ENCODE measurements around the gene LRIG1.

The LRIG1 gene

GRCh38 chr3:66534304-66534845 lies 33.6 kb upstream of the LRIG1 start:
- no peaks in the 10 kb centered on the region for H3K27me3 ChIP-seq
- H3K36me3 ChIP-seq = no peaks in the 10 kb centered on the region
- H3K9ac ChIP-seq = no peak overlapping the region
- TF ChIP-seq Cebpa-rat (IDR thresholded peaks at IDR 0.05) = no peak
- H3K4me3 ChIP-seq = no peak overlapping the region
- no peaks in the 10 kb centered on the region for H4K20me1 ChIP-seq
- H3K27ac ChIP-seq = no peak overlapping the region
- peaks cover 0 to 7% (median 0%) of the 10 kb centered on the region in 11 experiments; a peak in 4 of 22 replicates for H3K9me3 ChIP-seq (replicated peaks in 1 of 11)
- H3K4me2 ChIP-seq = peak overlapping the region in 5 of 11 experiments; percentile 0 to 42 (median 2); a peak in 7 of 22 replicates
- H3K4me1 ChIP-seq = peaks cover 0 to 9% (median under 1%) of the 10 kb centered on the region in 10 experiments; a peak in 6 of 20 replicates

- Histone ChIP-seq H3K9me3 (replicated peaks in 1 of 11) (peaks cover 0 to 7% (median 0%) of the 10 kb centered on the region in 11 experiments; a peak in 4 of 22 replicates), H3K4me2 (no peak overlapping the region), H3K4me1 (peaks cover 0 to 8% (median 0%) of the 10 kb centered on the region in 10 experiments; a peak in 4 of 20 replicates), H4K20me1 (no peaks in the 10 kb centered on the region), H3K4me3 (no peak overlapping the region), H3K36me3 (no peaks in the 10 kb centered on the region), H3K27me3 (no peaks in the 10 kb centered on the region), H3K27ac (no peak overlapping the region), H3K9ac (no peak overlapping the region)
- no peak for TF ChIP-seq Cebpa-rat (IDR thresholded peaks at IDR 0.05)
Measured at GRCh38 chr3:66532613-66533012, 31.8 kb upstream of the LRIG1 start.

GRCh38 chr3:66532160-66532587 lies 31.4 kb upstream of the LRIG1 start:
- no peaks in the 10 kb centered on the region for H3K27me3 ChIP-seq
- no peak for TF ChIP-seq Cebpa-rat (IDR thresholded peaks at IDR 0.05)
- no peak overlapping the region for H3K27ac ChIP-seq
- peaks cover 0 to 7% (median 0%) of the 10 kb centered on the region in 11 experiments; a peak in 4 of 22 replicates for H3K9me3 ChIP-seq (replicated peaks in 1 of 11)
- no peaks in the 10 kb centered on the region for H4K20me1 ChIP-seq
- H3K36me3 ChIP-seq = no peaks in the 10 kb centered on the region
- H3K4me2 ChIP-seq = no peak overlapping the region
- H3K4me3 ChIP-seq = no peak overlapping the region
- peaks cover 0 to 8% (median 0%) of the 10 kb centered on the region in 10 experiments; a peak in 4 of 20 replicates for H3K4me1 ChIP-seq
- H3K9ac ChIP-seq = no peak overlapping the region

GRCh38 chr3:66531256-66531655 lies 30.4 kb upstream of the LRIG1 start:
- Histone ChIP-seq H3K4me2 (no peak overlapping the region), H3K27me3 (no peaks in the 10 kb centered on the region), H3K27ac (no peak overlapping the region), H3K9me3 (replicated peaks in 1 of 11) (0 out of 22 replicates have a peak, but pooled peaks cover 0 to under 1% (median 0%) of the 10 kb centered on the region in 11 experiments), H3K4me3 (no peak overlapping the region), H3K4me1 (peaks cover 0 to 8% (median 0%) of the 10 kb centered on the region in 10 experiments; a peak in 4 of 20 replicates), H3K36me3 (no peaks in the 10 kb centered on the region), H3K9ac (no peak overlapping the region), H4K20me1 (no peaks in the 10 kb centered on the region)
- no peak for TF ChIP-seq Cebpa-rat (IDR thresholded peaks at IDR 0.05)

GRCh38 chr3:66527246-66527645 lies 26.4 kb upstream of the LRIG1 start:
- Histone ChIP-seq H3K27me3 (no peaks in the 10 kb centered on the region), H3K4me3 (no peak overlapping the region), H3K4me1 (peaks cover 0 to 4% (median 0%) of the 10 kb centered on the region in 10 experiments; a peak in 2 of 20 replicates), H3K36me3 (no peaks in the 10 kb centered on the region), H3K9ac (no peak overlapping the region), H4K20me1 (no peaks in the 10 kb centered on the region), H3K9me3 (replicated peaks in 1 of 11) (no peaks in the 10 kb centered on the region), H3K4me2 (no peak overlapping the region), H3K27ac (no peak overlapping the region)
- TF ChIP-seq Cebpa-rat (IDR thresholded peaks at IDR 0.05) = no peak

GRCh38 chr3:66525771-66526170 lies 24.9 kb upstream of the LRIG1 start:
- Histone ChIP-seq H3K9ac (no peak overlapping the region), H3K9me3 (replicated peaks in 1 of 11) (no peaks in the 10 kb centered on the region), H3K4me2 (no peak overlapping the region), H4K20me1 (no peaks in the 10 kb centered on the region), H3K4me1 (peaks cover 0 to 4% (median 0%) of the 10 kb centered on the region in 10 experiments; a peak in 2 of 20 replicates), H3K27me3 (no peaks in the 10 kb centered on the region), H3K27ac (no peak overlapping the region), H3K4me3 (no peak overlapping the region), H3K36me3 (no peaks in the 10 kb centered on the region)
- no peak for TF ChIP-seq Cebpa-rat (IDR thresholded peaks at IDR 0.05)

- Histone ChIP-seq H3K27me3 (no peaks in the 10 kb centered on the region), H3K27ac (no peak overlapping the region), H3K4me2 (no peak overlapping the region), H3K9ac (no peak overlapping the region), H3K4me1 (peaks cover 0 to 4% (median 0%) of the 10 kb centered on the region in 10 experiments; a peak in 2 of 20 replicates), H3K9me3 (replicated peaks in 1 of 11) (no peaks in the 10 kb centered on the region), H3K4me3 (no peak overlapping the region), H3K36me3 (no peaks in the 10 kb centered on the region), H4K20me1 (no peaks in the 10 kb centered on the region)
- no peak for TF ChIP-seq Cebpa-rat (IDR thresholded peaks at IDR 0.05)
Measured at GRCh38 chr3:66520724-66521123, 19.9 kb upstream of the LRIG1 start.

GRCh38 chr3:66518644-66519043 lies 17.8 kb upstream of the LRIG1 start:
- Histone ChIP-seq H3K27ac (no peak overlapping the region), H3K4me1 (no peaks in the 10 kb centered on the region), H3K9me3 (replicated peaks in 1 of 11) (no peaks in the 10 kb centered on the region), H3K27me3 (no peaks in the 10 kb centered on the region), H3K4me3 (no peak overlapping the region), H3K4me2 (no peak overlapping the region), H4K20me1 (no peaks in the 10 kb centered on the region), H3K36me3 (no peaks in the 10 kb centered on the region), H3K9ac (no peak overlapping the region)
- TF ChIP-seq Cebpa-rat (IDR thresholded peaks at IDR 0.05) = no peak

- no peaks in the 10 kb centered on the region for H3K36me3 ChIP-seq
- no peak overlapping the region for H3K4me3 ChIP-seq
- H3K4me2 ChIP-seq = no peak overlapping the region
- no peak overlapping the region for H3K9ac ChIP-seq
- TF ChIP-seq Cebpa-rat (IDR thresholded peaks at IDR 0.05) = no peak
- H3K4me1 ChIP-seq = no peaks in the 10 kb centered on the region
- H3K9me3 ChIP-seq (replicated peaks in 1 of 11) = 0 out of 22 replicates have a peak, but pooled peaks cover 0 to under 1% (median 0%) of the 10 kb centered on the region in 11 experiments
- H3K27ac ChIP-seq = no peak overlapping the region
- no peaks in the 10 kb centered on the region for H3K27me3 ChIP-seq
- H4K20me1 ChIP-seq = no peaks in the 10 kb centered on the region
Measured at GRCh38 chr3:66518126-66518525, 17.3 kb upstream of the LRIG1 start.

- TF ChIP-seq Cebpa-rat (IDR thresholded peaks at IDR 0.05) = no peak
- Histone ChIP-seq H3K36me3 (no peaks in the 10 kb centered on the region), H3K27ac (no peak overlapping the region), H3K9ac (no peak overlapping the region), H4K20me1 (no peaks in the 10 kb centered on the region), H3K27me3 (no peaks in the 10 kb centered on the region), H3K9me3 (replicated peaks in 1 of 11) (peaks cover 0 to 9% (median 0%) of the 10 kb centered on the region in 11 experiments; a peak in 2 of 22 replicates), H3K4me2 (no peak overlapping the region), H3K4me3 (no peak overlapping the region), H3K4me1 (no peaks in the 10 kb centered on the region)
Measured at GRCh38 chr3:66517241-66517640, 16.4 kb upstream of the LRIG1 start.
